ENCODE data around the gene MC2R.

MC2R gene

DNA sequence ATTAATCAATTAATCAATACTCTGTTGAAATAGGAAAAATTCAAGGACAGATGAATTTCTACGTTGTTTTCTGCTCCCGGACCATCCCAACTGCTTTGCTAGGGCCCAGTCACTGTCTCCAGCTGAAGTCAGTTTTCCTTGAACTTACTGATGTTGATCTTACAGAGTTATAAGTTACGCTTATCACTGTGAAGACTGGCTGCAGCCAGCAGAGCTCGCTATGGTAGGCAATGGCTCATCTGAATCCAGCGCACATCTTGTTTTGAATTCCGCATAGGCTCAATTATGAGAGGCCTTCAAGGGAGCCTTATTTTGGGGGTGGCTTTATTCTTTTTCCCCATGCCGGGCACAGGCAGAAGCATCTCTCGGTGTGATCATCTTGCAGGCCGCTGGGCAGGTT is 2.7 kb downstream of the MC2R start:
- TF ChIP-seq GATA2 (IDR thresholded peaks at IDR 0.05; ENCODE audit: low read depth, low read length) (no peak), GATA3 (IDR thresholded peaks at IDR 0.05; ENCODE audit: low read depth, low read length) (no peak)

DNA sequence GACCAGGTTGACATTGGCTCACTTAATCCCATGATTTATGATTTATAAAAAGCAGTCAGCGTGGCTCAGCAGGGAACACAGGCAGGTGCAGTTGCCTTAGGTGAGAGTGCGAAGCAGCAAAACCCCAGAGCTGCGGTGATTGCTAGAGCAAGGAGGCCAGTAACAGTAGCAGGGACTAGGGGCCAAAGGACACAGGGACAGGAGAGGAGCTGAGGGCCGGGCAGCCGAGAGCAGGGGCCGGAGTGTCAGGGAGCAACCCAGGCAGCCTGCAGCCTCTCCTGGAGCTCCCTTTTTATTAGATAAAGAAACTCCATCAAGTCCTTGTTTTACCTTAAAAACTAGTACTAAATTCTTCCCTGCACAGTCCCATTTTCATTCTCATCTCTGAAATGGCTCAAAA is 4.3 kb downstream of the MC2R start:
- TF ChIP-seq GATA2 (IDR thresholded peaks at IDR 0.05; ENCODE audit: low read depth, low read length) (no peak), GATA3 (IDR thresholded peaks at IDR 0.05; ENCODE audit: low read depth, low read length) (no peak)

DNA sequence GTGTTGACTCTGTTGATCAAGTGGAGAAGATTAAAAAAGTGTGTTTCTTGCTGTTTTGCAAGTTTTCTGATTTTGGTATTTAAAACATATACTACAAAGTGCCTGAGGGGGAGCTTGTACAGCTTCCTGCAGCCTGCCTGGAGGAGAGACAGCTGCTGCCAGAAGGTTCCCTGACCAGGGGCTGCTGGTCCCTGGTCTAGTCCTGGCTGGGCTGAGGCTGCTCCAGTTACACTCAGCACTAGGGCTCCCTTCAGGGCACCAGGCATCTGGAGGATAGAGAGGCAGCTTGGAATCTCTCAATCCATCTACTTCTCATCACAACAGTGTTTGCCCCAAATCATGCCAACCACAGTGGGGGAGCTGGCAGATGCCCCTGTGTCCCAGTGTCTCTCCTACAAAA is 4.8 kb downstream of the MC2R start:
- TF ChIP-seq GATA3 (IDR thresholded peaks at IDR 0.05; ENCODE audit: low read depth, low read length) (no peak), GATA2 (IDR thresholded peaks at IDR 0.05; ENCODE audit: low read depth, low read length) (no peak)

DNA sequence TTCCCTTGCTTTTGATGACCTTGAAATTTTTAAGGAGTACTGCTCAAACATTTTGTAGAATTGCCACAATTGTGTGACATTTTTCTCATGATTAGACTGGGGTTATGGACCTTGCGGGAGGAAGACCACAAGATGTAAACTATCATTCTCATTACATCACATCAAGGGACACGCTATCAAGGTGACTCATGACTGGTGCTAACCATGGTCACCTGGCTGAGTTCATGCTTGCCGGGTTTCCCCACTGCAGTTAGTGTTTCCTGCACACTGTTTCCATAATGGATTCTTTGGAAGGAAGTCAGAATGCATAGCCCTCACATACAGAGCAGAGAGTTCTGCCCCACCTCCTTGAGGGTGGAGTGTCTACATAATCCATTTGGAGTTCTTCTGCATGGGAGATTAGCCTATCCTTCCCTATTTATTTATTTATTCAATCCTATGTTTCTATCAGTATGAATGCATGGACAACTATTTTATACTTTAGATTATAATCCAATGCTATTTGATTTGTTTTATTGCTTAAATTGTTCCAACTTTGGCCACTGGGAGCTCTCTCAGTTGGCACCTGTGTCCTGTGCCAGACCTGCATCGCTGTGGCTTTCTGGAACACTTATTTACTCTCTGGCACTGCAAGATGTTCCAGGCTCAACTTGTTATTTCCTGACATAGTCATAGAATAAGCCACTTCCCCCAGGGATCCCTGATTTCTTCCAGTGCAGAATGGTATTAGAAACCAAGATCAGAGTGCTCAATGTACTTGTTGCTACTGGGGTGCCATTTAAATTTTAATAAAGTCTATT is 6.0 kb downstream of the MC2R start:
- TF ChIP-seq GATA2 (IDR thresholded peaks at IDR 0.05; ENCODE audit: low read depth, low read length) = no peak
- no peak for TF ChIP-seq GATA3 (IDR thresholded peaks at IDR 0.05; ENCODE audit: low read depth, low read length)

DNA sequence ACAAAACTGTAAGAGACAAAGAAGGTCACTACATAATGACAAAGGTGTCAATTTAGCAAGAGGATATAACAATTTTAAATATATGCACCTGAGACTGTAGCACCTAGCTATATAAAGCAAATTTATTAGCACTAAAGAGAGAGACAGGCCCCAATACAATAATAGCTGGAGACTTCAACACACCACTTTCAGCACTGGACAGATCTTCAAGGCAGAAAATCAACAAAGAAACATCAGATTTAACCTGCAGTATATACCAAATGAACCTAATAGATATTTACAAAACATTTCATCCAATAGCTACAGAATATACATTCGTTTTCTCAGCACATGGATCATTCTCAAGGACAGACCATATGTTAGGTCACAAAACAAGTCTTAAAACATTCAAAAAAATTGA is 14.7 kb downstream of the MC2R start:
- no peak for TF ChIP-seq GATA3 (IDR thresholded peaks at IDR 0.05; ENCODE audit: low read depth, low read length)
- no peak for TF ChIP-seq GATA2 (IDR thresholded peaks at IDR 0.05; ENCODE audit: low read depth, low read length)

DNA sequence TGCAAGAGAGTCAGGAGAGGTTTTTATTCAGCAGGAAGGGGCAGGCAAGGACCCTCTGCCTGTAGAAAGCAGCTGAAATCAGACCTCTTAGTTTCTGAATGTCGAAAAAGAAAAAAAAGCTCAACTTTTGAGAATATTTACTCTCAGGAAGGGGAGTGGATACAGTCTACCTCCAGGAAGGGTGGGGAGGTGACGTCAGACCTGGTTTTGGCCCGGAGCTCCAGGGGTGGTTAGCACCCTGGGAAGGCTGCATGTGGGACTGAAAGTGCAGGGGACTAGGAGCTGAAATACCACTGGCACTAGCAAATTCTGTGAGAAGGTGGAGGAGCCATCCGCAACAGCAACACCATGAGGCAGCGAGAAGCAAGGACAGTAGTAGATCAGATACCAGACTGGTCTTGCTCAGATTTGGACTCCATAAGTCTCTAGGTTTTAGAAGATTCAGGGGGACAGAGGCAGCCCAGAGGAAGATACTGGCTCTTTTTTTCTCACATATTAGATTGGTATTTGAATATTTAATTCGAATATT is 19.8 kb downstream of the MC2R start:
- TF ChIP-seq GATA3 (IDR thresholded peaks at IDR 0.05; ENCODE audit: low read depth, low read length) (no peak), GATA2 (IDR thresholded peaks at IDR 0.05; ENCODE audit: low read depth, low read length) (no peak)

DNA sequence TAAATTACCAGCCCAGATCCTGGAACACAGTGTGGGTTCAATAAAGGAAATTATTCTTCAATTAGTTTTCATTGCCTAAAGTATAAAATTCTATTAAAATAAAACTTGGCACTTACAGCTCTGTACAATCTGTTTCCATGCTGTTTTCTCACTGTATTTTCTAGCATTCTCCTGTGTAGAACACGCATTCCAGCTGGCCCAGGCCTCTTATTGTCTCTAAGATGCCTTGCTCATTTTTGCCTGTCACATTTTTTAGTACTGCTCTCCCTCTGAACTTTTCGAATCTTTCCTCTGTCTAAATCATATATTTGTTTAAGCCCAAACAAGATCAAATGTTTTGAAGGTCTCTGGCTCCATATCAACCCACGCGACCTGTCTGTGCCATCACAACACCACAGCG is 20.8 kb downstream of the MC2R start:
- no peak for TF ChIP-seq GATA2 (IDR thresholded peaks at IDR 0.05; ENCODE audit: low read depth, low read length)
- TF ChIP-seq GATA3 (IDR thresholded peaks at IDR 0.05; ENCODE audit: low read depth, low read length) = no peak

DNA sequence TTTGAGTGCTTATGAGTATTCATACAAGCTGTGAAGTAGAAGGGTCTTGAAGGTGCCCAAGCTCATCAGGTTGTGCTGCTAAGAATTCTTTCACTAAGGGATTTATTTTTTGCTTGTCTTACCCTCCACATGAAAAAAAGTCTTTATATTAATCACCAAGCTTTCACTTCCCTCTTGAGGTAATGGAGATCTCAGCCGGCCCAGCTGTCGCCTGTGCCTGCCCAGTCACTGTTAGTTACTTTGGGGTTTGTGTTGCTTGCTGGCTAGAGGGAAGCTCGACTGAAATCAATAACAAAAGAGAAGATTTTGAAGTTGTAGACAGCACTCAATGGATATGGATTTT is 21.9 kb downstream of the MC2R start:
- TF ChIP-seq GATA3 (IDR thresholded peaks at IDR 0.05; ENCODE audit: low read depth, low read length) (no peak), GATA2 (IDR thresholded peaks at IDR 0.05; ENCODE audit: low read depth, low read length) (no peak)

DNA sequence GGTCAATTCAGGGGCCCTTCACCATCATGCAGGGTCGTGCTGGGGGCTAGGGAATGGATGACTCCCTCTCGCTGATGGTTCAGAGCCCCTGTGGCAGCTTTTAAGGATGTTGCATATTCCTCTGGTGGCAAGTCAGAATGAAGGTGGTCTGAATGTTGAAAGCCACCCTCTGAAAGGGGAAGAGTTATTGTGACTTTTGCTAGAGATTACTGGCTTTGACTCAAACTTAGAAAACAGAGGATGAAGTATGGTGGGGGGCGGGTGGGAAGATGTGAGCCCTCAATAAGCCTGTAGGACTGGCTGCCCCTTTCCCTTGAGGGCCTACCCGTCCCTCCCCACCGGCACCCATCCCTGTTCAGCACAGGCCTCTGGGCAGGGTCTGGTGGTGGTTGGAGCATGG is 23.2 kb downstream of the MC2R start:
- TF ChIP-seq GATA3 (IDR thresholded peaks at IDR 0.05; ENCODE audit: low read depth, low read length) (no peak), GATA2 (IDR thresholded peaks at IDR 0.05; ENCODE audit: low read depth, low read length) (no peak)

DNA sequence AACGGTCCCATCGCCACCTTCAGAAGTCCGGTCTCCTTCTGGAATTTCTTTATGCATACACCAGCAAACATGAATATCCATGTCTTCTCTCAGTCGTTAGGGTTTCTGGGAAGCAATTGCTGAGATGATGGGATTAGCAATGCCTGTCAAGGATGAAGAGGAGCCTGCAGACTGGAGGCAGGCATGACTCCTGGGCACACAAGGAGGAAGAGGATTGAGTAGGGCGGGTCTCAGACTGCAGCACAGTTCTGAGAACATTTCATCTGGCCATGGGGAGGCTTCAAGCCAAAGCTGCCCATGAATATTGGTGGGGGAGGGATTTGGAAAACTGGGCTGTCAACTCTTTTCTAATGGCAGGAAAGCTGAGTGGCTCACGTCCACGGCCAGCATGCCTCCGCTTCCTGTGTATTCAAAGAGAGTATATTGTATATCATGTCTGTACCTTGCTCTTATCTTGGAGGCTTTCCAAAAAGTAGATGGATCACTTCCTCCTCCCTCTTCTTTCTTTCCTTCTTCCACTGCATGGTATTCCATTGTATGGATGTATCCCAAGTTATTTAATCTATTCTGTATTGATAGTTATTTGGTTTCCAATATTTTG is 24.5 kb downstream of the MC2R start:
- no peak for TF ChIP-seq GATA3 (IDR thresholded peaks at IDR 0.05; ENCODE audit: low read depth, low read length)
- TF ChIP-seq GATA2 (IDR thresholded peaks at IDR 0.05; ENCODE audit: low read depth, low read length) = no peak

DNA sequence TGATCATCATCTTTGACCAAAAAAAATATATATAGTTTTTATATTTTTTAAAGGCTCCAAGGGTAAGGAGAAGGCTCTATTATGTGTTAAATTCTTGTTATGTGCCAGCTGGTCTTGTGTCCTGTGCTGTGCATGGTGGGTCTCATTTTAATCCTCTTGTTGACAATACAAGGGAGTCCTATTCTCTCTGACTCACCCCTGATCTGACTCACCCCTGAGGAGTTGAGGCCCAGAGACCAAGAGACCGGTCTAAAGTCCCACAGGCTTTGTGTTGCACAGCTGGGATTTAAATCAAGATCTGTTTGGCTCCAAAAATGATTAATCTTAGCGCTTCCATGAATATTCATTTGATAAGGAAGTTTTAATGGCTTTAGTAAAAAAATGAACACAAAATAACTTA is 25.7 kb downstream of the MC2R start:
- no peak for TF ChIP-seq GATA3 (IDR thresholded peaks at IDR 0.05; ENCODE audit: low read depth, low read length)
- TF ChIP-seq GATA2 (IDR thresholded peaks at IDR 0.05; ENCODE audit: low read depth, low read length) = no peak

DNA sequence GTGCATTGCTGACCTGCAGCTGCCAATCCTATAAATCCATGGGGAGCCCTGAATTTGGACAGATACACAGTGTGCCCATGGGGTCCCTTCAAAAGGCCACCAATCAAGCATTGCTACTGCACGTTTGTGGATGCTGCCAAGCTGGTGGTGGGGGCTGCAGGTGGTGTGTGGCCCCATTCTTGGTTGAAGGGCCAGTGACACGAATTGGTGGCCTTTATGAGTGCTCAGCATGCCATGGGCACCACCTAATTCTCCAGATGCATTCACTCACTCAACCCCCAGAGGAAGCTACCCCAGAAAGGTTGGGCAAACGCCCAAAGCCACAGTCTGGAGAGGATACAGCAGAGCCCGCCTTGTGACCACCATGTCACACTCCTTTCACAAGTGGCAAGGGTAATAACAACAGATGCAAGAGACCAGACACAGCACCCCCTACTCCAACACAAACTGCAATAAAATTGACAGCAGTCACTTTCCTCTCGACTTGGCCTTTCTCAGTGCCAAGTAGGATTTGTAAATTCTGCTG is 27.1 kb downstream of the MC2R start:
- TF ChIP-seq GATA3 (IDR thresholded peaks at IDR 0.05; ENCODE audit: low read depth, low read length) (no peak), GATA2 (IDR thresholded peaks at IDR 0.05; ENCODE audit: low read depth, low read length) (no peak)

DNA sequence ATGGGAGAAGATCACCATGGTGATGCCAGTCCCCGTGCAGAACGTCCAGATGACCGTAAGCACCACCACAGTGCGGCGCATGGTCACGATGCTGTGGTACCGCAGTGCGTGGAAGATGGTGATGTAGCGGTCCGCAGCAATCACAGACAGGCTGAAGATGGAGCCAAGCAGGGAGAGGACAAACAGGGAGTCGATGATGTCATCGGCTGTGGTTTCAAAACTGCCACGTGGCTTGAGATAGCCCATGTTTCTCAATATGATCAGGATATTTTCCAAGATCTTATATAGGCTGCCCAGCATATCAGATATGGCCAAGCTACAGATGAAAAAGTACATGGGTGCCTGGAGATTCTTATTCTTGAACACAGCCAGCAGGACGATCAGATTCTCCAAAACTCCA is 30.3 kb downstream of the MC2R start:
- TF ChIP-seq GATA3 (IDR thresholded peaks at IDR 0.05; ENCODE audit: low read depth, low read length) (no peak), GATA2 (IDR thresholded peaks at IDR 0.05; ENCODE audit: low read depth, low read length) (no peak)

DNA sequence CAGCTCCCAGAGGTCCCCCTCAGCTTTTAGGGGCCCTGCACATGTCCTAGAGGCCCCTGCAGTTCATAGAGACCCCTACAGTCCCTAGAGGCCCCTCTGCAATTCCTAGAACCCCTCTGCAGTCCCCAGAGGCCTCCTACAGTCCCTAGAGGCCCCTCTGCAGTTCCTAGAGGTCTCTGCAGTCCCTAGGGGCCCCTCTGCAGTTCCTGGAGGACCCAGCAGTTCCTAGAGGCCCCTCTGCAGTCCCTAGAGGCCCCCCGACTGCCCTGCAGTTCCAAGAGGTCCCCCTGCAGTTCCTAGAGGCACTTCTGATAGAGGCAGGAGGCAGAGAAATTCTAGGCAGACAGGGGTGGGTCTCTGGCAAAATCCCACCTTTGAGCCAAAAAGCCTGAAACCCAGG is 35.4 kb downstream of the MC2R start:
- TF ChIP-seq GATA2 (IDR thresholded peaks at IDR 0.05; ENCODE audit: low read depth, low read length) (no peak), GATA3 (IDR thresholded peaks at IDR 0.05; ENCODE audit: low read depth, low read length) (no peak)

DNA sequence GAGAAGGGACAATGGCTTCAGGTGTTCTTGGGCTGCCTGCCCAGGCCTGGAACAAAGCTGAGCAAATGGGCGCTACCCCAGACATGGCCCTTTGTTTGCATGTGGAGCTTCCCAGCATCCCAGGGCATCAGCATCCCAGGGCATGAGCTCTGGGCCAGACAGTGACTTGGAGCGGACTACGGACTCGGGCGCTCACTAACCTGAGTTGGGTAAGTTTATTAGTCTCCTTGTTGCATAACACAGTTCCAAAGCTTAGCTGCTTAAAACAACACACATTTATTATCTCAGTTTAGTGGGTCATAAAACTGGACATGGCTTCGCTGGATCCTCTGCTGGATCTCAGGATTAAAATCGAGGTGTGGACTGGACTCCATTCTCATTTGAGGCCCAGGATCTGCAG is 35.8 kb downstream of the MC2R start:
- TF ChIP-seq GATA3 (IDR thresholded peaks at IDR 0.05; ENCODE audit: low read depth, low read length) = no peak
- no peak for TF ChIP-seq GATA2 (IDR thresholded peaks at IDR 0.05; ENCODE audit: low read depth, low read length)
